HG02763 (cell line): ENCODE measurements around the gene PTPRO.

Experiments
- ATAC-seq: cut with Tn5 transposase; IDR thresholded peaks from one replicate; pipeline ENCODE4 v1.9.1; 2021; ENCODE audit warnings: mild to moderate bottlenecking, moderate library complexity; ENCODE audit not compliant: unreplicated experiment

The PTPRO gene

DNA sequence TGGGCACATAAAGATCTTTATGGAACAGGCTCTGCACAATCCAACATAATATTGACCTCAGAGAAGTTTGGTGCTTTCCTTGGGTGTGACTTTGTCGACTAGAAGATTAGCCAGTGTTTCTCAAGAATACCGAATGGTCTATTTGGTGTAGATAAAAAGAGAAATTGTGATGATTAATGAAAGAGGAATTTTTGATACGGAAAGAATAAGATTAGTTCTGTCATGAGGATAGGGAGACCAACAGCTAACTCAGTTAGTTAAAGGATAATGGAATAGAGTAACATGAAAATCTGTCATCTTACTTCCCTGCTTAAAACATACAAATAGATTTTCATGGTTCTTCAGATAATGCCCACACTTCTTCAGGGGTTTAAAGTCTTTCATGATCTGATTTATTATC lies 24.2 kb downstream of the PTPRO start:
- no peak for ATAC-seq

DNA sequence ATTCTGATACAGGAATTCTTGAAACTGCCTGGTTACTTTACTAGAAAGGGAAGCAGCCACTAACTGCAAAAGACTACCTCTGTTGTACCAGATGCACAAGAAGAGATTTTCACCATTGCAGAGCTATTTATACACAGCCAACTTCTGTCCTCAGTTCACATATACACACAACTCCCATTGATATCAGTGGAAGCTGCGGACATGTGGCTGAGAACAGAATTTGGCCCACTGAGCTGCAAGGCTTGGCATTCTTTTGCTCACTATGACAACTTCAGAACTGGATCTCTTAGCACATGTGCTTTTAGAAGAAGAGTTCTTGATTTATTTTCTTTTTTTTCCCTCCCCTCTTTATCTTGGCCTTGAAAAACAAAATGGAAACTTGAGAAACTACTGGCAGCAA lies 28.3 kb downstream of the PTPRO start:
- ATAC-seq, result no peak

DNA sequence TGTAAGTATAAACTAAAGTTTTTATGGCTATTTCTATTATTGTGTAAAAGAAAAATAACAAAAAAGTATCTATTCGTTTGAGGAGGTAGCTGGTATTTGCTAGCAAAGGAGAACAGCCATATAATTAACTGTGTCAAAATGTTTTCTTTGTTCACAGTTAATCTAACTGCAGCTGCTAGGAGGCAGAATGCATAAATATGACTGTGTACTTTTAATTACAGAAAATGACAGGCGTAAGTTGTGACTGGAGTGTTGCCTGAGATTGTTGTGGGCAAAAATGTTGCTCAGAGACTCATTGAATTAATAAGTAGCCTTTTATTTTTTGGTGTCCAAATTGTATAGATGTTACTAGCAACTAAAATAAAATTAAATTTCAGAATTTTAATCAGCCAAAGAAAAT lies 33.5 kb downstream of the PTPRO start:
- no peak for ATAC-seq

DNA sequence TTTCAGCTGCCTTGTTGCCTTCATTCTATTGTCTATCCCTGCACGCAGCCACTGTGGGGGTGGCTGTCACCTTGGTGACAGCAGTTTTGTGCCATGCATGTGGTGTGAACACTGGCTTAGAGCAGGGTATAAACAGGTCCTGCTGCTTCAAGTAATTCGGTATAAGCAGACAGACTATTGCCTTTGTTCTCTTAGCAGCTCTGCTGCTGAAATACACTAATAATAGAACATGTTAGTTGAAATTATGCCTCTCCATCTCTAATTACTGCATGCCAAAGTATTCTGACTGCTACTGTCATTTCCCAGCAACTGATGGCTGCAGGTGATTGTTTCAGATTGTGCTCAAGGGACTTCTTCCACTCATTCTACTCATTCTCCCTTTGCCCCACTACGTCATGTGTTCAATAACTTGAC lies 34.6 kb downstream of the PTPRO start:
- no peak for ATAC-seq

DNA sequence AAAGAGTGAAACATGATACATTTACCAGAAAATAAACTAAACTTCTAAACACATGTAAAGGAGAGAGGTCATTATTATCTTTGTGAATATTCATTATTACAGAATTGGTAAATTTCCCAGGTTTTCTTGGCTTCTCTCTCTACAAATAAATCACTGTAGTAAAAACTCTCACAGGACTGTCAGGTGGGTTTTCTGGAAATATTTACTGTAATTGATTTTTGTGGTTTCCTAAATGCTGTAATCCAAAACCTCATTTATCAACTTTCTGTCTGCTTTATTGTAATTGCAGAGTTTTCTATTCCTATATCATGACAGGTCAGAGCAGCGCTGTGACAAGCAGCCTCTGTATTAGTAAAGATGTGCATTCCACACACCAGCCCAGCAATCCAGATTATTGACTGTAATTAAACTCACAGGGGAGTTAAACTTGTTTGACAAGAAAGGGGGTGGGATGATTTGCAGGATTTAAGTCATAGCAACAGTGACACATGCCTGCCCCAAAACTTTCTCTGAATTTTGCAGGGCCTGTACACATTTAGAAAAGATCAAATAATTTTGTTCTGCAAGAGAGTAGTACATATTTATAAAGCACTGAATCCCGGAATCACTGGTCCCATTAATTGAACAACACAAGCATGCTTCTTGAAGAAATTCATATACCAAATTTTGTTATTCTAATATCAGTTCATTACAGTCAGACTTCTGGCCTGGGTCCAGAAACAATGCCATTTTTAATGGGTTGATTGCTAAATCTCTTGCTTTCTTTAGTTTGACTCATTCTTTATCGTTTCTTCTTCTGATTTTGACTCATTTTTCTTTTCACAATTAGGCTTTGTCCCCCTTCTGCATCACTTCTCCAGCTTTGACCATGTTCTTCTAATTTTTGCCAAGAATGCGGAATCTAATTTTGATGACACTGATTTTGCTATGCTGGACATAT lies 42.2 kb downstream of the PTPRO start:
- ATAC-seq, result no peak

DNA sequence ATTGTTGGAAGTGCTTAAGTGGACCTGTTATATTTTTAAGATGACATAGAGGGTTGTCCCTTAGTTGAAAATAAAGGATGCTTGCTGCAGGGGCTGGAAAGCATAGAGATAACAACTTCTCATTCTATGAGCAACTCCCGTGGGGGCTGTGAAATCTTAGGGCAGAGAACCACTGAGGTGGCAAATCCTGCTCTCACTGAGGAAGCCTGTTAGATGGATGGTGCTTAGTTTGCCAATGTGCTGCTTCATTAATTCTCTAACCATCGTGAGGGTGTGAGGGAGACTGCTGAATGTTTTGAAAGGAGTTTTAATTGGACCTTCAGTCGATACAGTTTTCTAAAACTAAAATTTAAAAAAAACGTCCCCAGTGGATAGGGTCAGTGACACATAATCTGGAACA lies 46.5 kb downstream of the PTPRO start:
- no peak for ATAC-seq

DNA sequence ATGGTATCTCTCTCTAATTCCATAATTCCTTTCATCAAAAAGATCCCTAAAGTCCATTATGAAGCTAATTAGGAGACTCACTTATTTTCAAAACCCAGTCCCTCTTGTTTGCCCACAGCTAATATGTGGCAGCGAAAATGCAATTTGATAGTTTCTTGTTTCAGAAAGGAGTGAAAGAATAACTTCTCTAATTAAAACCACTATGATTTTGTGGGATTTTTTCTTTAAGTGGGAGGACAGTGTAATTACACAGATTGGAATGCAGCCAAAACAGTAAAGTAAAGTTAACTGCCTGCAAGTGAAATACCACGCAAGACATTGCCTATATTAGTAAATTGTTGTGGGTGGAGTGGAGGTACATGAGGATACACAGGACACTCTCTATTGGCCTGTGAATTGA lies 50.0 kb downstream of the PTPRO start:
- no peak for ATAC-seq

DNA sequence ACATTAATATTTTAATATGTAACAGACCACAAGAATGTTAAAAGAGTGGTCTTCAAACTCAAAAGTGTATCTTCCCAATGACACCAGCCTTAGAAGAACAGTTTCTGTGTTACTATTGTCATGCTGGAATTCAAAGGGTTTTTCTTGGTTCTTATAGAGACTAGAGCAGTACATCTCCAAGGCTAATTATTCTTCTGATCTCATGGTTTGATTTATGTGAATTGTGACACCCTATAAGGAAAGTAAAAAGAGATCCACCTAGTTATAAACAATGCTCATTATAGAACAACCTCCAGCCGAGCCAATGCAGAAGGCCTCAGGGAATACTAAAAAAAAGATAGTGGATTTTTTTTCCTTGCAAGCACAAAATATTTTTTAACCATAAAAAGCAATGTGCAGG lies 65.5 kb downstream of the PTPRO start:
- no peak for ATAC-seq

DNA sequence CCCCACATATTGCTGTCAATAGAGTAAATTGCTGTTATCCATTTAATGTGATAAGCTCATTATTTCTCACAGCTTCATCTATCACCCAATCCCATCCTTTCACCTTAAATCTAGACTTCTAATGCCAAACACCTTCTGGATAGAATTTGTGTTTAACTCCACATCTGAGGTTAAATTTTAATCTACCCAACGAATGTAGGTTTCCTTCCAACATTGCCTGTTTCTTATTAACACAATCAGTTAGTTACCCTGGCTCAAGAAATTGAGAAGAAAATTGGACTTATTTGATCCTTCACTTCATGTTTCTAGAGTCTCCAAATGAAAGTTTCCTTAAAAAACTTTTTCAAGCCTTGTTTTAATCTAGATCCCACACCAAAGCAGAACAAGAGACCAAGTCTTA lies 67.3 kb downstream of the PTPRO start:
- no peak for ATAC-seq

DNA sequence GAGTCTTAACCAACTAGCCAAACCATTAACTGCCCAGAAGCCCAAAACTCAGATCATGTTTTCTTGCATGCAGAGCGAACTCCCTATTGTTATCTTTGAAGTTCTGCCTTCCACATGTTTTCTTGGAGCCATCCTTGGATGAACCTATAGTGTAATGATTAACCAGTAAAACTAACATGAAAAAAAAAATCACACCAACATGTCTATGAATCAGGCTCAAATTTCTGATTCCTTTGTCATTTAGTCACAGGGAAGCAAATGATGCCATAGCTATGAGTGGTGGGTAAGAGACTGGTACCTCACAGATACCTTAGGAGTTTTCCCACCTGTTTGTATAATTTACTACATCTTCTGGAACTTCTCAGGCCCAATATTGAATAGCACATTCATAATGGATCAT lies 70.7 kb downstream of the PTPRO start:
- ATAC-seq, result no peak

DNA sequence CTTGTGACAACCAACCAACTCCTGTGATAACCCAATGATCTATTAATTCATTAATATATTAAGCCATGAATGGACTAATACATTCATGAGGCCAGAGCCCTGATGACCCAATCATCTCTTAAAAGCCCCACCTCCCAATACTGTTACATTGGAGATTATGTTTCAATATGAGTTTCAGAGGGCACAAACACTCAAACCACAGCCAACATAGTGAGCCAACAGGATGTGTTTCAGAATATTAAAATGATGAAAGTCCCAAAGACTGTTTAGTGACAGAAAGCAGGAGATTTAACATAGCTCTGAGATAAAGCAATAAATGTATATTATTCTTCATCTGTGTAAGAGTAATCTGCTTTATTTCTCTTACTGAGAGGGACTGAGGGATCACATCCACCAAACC lies 71.7 kb downstream of the PTPRO start:
- ATAC-seq, result no peak

DNA sequence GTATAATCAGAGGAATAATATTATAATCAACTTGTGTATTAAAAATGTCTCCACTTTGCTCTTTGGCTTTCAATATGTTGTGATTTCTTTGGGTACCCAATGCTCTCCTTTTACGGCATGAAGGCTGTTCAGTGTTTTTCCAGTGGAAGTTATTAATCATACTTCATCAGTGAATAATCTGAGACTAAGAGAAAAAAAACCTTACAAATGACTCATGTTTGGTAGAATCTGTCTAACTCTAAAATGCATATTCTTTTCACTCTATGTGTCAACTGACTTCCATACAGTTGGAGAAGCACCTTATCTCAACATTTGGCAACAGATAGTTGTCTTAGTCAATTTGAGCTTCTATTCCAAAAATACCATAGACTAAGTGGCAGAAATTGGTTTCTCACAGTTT lies 82.2 kb downstream of the PTPRO start:
- no peak for ATAC-seq

DNA sequence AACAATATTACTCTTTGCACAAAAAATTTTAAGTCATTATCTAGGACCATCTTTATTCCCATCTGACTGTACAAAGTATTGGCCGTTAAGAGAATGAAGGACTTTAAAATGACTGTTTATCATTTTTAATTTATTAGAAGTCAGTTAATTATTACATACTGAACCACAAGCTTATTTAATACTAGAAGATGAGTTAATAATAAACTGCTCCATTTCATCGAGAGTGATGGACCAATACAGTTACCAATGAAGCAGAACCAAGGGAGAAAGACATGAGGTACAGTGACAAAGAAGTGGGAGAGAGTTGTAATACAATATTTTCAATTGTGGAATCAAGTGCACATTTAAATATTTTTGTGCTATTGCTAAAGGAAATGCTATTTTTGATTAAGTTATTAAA lies 83.3 kb downstream of the PTPRO start:
- no peak for ATAC-seq

DNA sequence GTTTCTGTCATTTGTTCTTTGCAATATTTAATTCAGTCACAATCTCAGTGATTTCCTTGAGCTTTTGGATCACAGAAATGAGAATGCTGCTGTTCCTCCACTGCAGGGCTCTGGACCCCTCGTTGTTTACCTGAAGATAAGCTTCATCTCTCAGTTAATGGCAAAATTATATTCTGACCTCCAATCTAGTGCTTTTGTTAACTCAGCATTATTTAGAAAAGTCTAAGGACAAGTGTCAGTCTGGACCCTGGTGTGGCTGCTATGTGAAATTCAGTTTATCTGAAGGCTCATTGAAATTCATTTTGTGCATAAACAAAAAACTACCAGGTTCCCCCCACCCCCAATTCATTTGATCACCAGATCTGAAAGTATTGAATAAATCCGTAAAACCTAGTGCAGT lies 84.7 kb downstream of the PTPRO start:
- no peak for ATAC-seq

DNA sequence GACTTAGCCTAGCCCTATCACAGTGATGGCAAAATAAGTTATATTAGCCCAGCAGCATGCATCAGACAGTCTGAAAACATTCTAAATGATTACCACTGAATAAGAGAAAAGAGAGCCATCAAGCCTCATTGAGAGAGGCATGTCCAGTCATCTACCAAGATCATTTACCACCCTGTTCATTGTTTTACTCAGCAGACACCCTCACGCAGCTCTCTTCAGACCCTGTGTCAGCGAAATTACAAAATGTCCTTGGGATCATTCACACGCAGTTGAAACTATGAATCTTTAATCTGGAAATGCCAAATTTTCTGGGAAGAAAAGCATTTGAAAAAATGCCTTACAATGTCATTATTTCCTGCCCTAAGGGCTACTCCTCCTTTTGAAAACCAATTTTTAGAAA lies 89.5 kb downstream of the PTPRO start:
- ATAC-seq, result no peak

DNA sequence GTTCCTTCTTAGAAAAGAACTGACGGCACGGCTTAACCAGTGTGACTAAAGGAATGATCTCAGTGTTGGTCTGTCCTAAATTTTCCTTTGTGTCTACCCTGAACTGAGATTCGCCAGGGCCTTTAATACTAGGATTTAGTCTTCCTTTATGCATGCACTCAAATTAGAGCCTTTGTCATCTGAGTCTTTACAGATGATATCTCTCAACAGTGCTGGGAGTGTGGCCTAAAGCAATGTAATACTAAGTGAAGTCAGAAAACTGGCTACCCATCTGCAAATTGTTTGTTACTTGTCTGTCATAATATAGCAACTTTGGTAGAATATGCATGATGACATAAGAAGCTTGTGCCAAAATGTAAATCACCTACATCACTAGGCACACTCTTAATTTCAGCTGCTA lies 95.4 kb downstream of the PTPRO start:
- no peak for ATAC-seq

DNA sequence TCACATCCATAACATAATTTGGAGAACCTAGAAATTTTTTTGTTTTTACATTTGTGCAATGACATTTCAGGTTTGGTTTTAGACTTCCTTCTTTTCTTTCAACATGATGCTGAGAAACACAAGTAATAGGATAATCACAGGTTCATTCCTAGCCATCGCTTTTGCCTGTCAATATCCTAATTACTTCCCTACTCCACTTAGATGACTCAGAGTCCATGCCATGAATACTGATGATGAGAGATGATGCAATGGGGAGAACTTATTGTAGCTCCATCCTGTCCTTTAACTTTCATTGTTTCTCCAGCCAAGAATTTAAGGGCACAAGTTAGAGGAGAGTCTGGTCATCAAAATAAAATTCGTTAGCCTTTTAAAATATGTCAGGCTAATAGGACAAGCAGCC lies 101.3 kb downstream of the PTPRO start:
- ATAC-seq, result no peak

DNA sequence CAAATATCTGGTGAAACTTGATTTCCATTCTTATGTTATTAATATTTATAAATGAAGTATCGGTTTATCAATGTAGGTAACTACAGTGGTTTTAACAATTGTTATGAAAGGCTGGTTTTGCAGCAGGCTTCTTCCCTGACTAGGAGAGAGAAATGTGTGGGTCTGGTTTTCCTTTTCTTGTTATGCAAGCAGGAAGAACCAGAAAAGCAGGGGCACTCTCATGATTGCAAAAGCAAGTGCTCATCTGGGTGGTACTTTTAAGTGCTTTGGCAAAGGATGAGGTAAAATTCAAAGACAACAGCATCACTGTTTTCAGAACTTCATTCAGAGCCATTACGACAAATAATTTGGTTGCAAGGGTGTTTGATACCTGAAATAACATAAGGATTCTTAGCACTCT lies 105.6 kb downstream of the PTPRO start:
- ATAC-seq, result no peak

DNA sequence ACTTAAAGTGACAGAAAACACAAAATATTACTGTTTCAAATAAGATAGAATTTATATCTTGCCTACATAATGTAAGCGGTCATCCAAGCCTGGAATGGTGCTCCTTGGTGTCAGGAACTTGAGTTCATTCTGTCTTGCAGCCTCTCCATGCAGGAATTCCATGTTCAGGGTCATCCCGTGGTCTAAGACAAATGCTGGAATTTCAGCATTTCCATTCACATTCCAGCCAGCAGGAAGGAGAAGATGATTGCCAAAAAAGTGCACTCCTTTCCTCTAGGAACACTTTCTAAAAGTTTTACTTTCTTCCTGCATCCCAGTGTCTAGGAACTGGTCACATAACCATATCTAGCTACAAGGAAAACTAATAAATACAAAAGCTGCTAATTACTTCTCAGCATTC lies 106.3 kb downstream of the PTPRO start:
- ATAC-seq, result no peak

DNA sequence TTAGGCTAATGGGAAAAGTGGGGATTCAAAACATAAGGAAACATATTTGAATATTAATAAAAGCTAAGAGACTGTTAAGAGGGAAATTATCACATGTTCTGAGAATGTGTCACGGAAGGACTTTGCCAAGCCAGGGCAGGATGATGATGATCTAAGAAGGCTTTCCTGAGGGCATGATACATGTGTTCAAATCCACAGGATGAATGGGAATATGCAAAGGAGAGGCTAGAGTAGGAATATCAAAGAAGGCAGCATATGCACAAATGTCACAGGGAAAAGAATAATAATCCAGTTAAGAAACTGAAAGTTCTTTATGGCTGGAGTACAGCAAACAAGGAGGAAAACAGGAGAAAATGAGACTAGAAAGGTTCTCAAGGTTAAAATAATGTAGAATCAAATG lies 107.0 kb downstream of the PTPRO start:
- no peak for ATAC-seq

DNA sequence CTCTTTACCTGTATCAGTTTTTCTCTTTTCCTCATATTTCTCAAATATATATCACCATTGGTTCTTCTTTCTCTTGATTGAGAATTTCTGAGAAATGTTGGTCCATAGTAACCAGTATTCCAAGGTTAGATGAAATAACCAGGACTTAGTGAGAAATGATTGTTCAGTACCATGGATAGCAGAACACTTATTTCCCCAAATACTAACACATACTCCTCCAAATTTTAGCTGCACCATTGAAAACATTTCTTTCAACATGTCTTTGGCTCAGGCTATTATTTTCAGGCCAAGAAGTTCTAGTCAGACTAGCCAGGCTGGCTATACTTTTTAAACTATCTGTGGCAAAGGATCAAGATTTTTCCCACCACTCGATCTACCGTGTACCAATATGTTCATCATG lies 113.3 kb downstream of the PTPRO start:
- ATAC-seq, result no peak

DNA sequence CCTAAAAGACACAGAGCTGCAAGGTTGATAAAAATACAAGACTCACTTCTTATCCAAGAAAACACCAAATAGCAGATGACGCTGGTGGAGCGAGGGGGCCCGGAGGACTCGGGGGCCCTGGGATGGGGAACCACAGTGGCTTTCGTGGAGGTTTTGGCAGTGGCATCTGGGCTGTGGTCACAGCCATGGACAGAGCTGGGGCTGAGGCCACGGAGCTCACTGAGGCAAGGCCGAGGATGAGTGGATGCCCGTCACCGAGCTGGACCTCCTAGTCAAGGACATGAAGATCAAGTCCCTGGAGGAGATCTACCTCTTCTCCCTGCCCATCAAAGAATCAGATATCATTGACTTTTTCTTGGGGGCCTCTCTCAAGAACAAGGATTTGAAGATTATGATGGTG lies 117.2 kb downstream of the PTPRO start:
- ATAC-seq, result no peak

DNA sequence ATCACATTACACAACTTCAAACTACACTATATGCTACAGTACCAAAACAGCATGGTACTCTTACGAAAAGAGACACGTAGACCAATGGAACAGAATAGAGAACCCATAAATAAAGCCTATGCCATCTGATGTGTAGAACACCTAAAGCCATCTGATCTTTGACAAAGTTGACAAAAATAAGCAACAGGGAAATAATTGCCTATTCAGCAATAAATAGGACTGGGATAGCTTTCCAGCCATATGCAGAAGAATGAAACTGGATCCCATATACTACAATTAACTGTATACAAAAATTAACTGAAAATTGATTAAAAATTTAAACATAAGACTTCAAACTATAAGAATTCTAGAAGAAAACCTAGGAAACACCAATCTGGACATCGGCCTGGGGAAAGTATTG lies 120.7 kb downstream of the PTPRO start:
- ATAC-seq, result no peak
